Neuron (in vitro differentiated cells): ENCODE measurements around the gene THAP4.

Experiments
- H2AFZ ChIP-seq: one replicate; pipeline ENCODE4 v1.6.1; 2013; ENCODE audit warnings: low read depth, mild to moderate bottlenecking, inconsistent platforms, low read length, moderate library complexity
- H3K27me3 ChIP-seq: one replicate; pipeline ENCODE4 v1.6.1; 2013; ENCODE audit warnings: low read length; ENCODE audit not compliant: insufficient read depth
- H3K36me3 ChIP-seq: one replicate; pipeline ENCODE4 v1.6.1; 2013; ENCODE audit warnings: low read length; ENCODE audit not compliant: insufficient read depth
- H3K4me1 ChIP-seq: one replicate; pipeline ENCODE4 v1.6.1; 2013; ENCODE audit warnings: low read length; ENCODE audit not compliant: insufficient read depth
- H3K4me3 ChIP-seq: 2 replicates; pipeline ENCODE4 v1.5.1; 2013; ENCODE audit warnings: mild to moderate bottlenecking, low read length, moderate library complexity
- H3K9me3 ChIP-seq: one replicate; pipeline ENCODE4 v1.6.1; 2013; ENCODE audit warnings: low read length

The THAP4 gene

GRCh38 chr2:241637018-241637794 lies at the start of gene THAP4, which contains the start of gene ATG4B:
TSS of gene THAP4 (minus strand) at chr2:241637158. CDS start at chr2:241637017, 141 bp downstream.
TSS of gene ATG4B (plus strand) at chr2:241637693. CDS start at chr2:241637715, 22 bp downstream.
- Histone ChIP-seq H3K36me3 (peaks cover 23% of the 10 kb centered on the region), H3K27me3 (no peaks in the 10 kb centered on the region)

GRCh38 chr2:241686324-241686649 lies 49.3 kb upstream of the THAP4 start:
- H3K4me3 ChIP-seq, result peak overlapping the region; percentile 89
- no peaks in the 10 kb centered on the region for H3K27me3 ChIP-seq
- H3K9me3 ChIP-seq, result no peaks in the 10 kb centered on the region
- H3K4me1 ChIP-seq, result peaks cover 18% of the 10 kb centered on the region
- H3K36me3 ChIP-seq, result peaks cover 49% of the 10 kb centered on the region
- peak overlapping the region; percentile 85 for H2AFZ ChIP-seq

More at GRCh38 chr2:241637018-241637794, at the start of gene THAP4, which contains the start of gene ATG4B:
- Histone ChIP-seq H3K4me3 (peak within 1 kb of the TSS; percentile 93), H3K9me3 (peaks cover 7% of the 10 kb centered on the region), H3K4me1 (peaks cover 13% of the 10 kb centered on the region), H2AFZ (peak within 1 kb of the TSS; percentile 81)

GRCh38 chr2:241680827-241681599 lies 44.1 kb upstream of the THAP4 start:
- Histone ChIP-seq H3K9me3 (no peaks in the 10 kb centered on the region), H3K36me3 (peaks cover 84% of the 10 kb centered on the region), H3K4me1 (peaks cover 8% of the 10 kb centered on the region), H2AFZ (no peak overlapping the region), H3K27me3 (no peaks in the 10 kb centered on the region), H3K4me3 (no peak overlapping the region)

- no peaks in the 10 kb centered on the region for H3K27me3 ChIP-seq
- no peak overlapping the region for H2AFZ ChIP-seq
- H3K9me3 ChIP-seq, result no peaks in the 10 kb centered on the region
- no peak overlapping the region for H3K4me3 ChIP-seq
- no peaks in the 10 kb centered on the region for H3K4me1 ChIP-seq
- H3K36me3 ChIP-seq, result peaks cover 90% of the 10 kb centered on the region
Observed at GRCh38 chr2:241680044-241680443, 43.1 kb upstream of the THAP4 start.

GRCh38 chr2:241678784-241679540 lies 42.0 kb upstream of the THAP4 start:
- Histone ChIP-seq H3K4me3 (no peak overlapping the region), H3K9me3 (no peaks in the 10 kb centered on the region), H3K27me3 (no peaks in the 10 kb centered on the region), H3K36me3 (peaks cover 79% of the 10 kb centered on the region), H2AFZ (no peak overlapping the region), H3K4me1 (no peaks in the 10 kb centered on the region)

- Histone ChIP-seq H3K4me1 (no peaks in the 10 kb centered on the region), H3K4me3 (no peak overlapping the region), H3K9me3 (no peaks in the 10 kb centered on the region), H3K27me3 (no peaks in the 10 kb centered on the region), H3K36me3 (peaks cover 72% of the 10 kb centered on the region), H2AFZ (no peak overlapping the region)
Observed at GRCh38 chr2:241678307-241678706, 41.3 kb upstream of the THAP4 start.

GRCh38 chr2:241677392-241677791 lies 40.4 kb upstream of the THAP4 start:
- Histone ChIP-seq H3K4me1 (no peaks in the 10 kb centered on the region), H3K4me3 (no peak overlapping the region), H3K9me3 (no peaks in the 10 kb centered on the region), H2AFZ (no peak overlapping the region), H3K36me3 (peaks cover 64% of the 10 kb centered on the region), H3K27me3 (no peaks in the 10 kb centered on the region)

- no peaks in the 10 kb centered on the region for H3K4me1 ChIP-seq
- H3K9me3 ChIP-seq, result no peaks in the 10 kb centered on the region
- peaks cover 61% of the 10 kb centered on the region for H3K36me3 ChIP-seq
- no peaks in the 10 kb centered on the region for H3K27me3 ChIP-seq
- H3K4me3 ChIP-seq, result no peak overlapping the region
- H2AFZ ChIP-seq, result no peak overlapping the region
Observed at GRCh38 chr2:241676665-241677064, 39.7 kb upstream of the THAP4 start.

- H3K9me3 ChIP-seq, result no peaks in the 10 kb centered on the region
- no peak overlapping the region for H3K4me3 ChIP-seq
- no peaks in the 10 kb centered on the region for H3K27me3 ChIP-seq
- H2AFZ ChIP-seq, result no peak overlapping the region
- no peaks in the 10 kb centered on the region for H3K4me1 ChIP-seq
- H3K36me3 ChIP-seq, result peaks cover 61% of the 10 kb centered on the region
Observed at GRCh38 chr2:241675885-241676284, 38.9 kb upstream of the THAP4 start.

GRCh38 chr2:241673797-241674725 lies 37.1 kb upstream of the THAP4 start:
- no peak overlapping the region for H3K4me3 ChIP-seq
- no peak overlapping the region for H2AFZ ChIP-seq
- no peaks in the 10 kb centered on the region for H3K4me1 ChIP-seq
- no peaks in the 10 kb centered on the region for H3K27me3 ChIP-seq
- H3K9me3 ChIP-seq, result no peaks in the 10 kb centered on the region
- peaks cover 60% of the 10 kb centered on the region for H3K36me3 ChIP-seq

GRCh38 chr2:241673189-241673663 lies 36.3 kb upstream of the THAP4 start:
- H3K4me1 ChIP-seq, result no peaks in the 10 kb centered on the region
- no peaks in the 10 kb centered on the region for H3K9me3 ChIP-seq
- peaks cover 59% of the 10 kb centered on the region for H3K36me3 ChIP-seq
- no peak overlapping the region for H3K4me3 ChIP-seq
- no peaks in the 10 kb centered on the region for H3K27me3 ChIP-seq
- no peak overlapping the region for H2AFZ ChIP-seq
